Measurements from ENCODE around the gene PRAMEF13.
"Not testable (repeated sequence)": the region's sequence is repeated elsewhere in the genome, so short reads cannot be mapped to it uniquely, and the experiment has no call there.

PRAMEF13 gene

DNA sequence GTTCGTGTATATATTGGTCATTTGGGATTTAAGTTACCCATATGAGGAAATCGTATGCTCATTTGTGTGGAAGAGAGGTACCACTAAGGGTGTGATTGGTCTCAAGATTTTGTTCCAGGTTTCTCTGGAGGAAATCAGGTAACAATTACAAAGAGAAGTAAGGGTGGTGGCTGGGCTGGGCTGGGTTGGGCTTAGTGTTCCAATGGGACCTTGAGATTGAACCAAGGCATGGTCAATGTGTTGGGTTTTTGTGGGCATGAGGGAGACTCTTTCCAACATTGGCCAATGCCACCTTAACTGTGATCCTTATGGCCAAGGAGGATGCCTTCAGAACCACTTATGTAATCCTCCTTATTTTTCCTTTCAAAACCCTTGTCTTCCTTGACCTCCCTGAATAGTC is 29.4 kb upstream of the PRAMEF13 start:
- not testable (repeated sequence) for H3K4me3 ChIP-seq (ENCODE audit: low read depth in 1 of 2, low read length in 2 of 2); H3K9ac ChIP-seq (ENCODE audit: low read depth in 1 of 2, low read length in 2 of 2); H3K9me3 ChIP-seq (ENCODE audit: control insufficient read depth in 1 of 2, low read length in 2 of 2); H3K27me3 ChIP-seq (ENCODE audit: control insufficient read depth in 1 of 2, insufficient read depth in 2 of 2, low read length in 2 of 2); H3K36me3 ChIP-seq (ENCODE audit: control insufficient read depth in 1 of 2, insufficient read depth in 2 of 2, low read length in 2 of 2); H3K4me1 ChIP-seq (ENCODE audit: control insufficient read depth in 1 of 2, insufficient read depth in 2 of 2, low read length in 2 of 2); H3K27ac ChIP-seq (ENCODE audit: low read depth, low read length)

DNA sequence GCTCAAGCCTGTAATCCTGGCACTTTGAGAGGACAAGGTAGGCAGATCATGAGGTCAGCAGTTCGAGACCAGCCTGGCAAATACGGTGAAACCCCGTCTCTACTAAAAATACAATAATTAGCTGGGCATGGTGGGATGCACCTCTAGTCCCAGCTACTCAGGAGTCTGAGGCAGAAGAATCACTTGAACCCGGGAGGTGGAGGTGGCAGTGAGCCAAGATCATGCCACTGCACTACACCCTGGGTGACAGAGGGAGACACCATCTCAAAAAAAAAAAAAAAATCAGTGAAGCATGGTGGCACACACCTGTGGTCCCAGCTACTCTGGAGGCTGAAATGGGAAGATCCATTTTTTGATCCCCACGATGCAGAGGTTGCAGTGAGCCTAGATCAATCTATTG is 28.9 kb upstream of the PRAMEF13 start:
- H3K27me3 ChIP-seq (ENCODE audit: control insufficient read depth in 1 of 2, insufficient read depth in 2 of 2, low read length in 2 of 2); H3K4me1 ChIP-seq (ENCODE audit: control insufficient read depth in 1 of 2, insufficient read depth in 2 of 2, low read length in 2 of 2); H3K27ac ChIP-seq (ENCODE audit: low read depth, low read length); H3K4me3 ChIP-seq (ENCODE audit: low read depth in 1 of 2, low read length in 2 of 2); H3K36me3 ChIP-seq (ENCODE audit: control insufficient read depth in 1 of 2, insufficient read depth in 2 of 2, low read length in 2 of 2); H3K9me3 ChIP-seq (ENCODE audit: control insufficient read depth in 1 of 2, low read length in 2 of 2); H3K9ac ChIP-seq (ENCODE audit: low read depth in 1 of 2, low read length in 2 of 2): not testable (repeated sequence)

DNA sequence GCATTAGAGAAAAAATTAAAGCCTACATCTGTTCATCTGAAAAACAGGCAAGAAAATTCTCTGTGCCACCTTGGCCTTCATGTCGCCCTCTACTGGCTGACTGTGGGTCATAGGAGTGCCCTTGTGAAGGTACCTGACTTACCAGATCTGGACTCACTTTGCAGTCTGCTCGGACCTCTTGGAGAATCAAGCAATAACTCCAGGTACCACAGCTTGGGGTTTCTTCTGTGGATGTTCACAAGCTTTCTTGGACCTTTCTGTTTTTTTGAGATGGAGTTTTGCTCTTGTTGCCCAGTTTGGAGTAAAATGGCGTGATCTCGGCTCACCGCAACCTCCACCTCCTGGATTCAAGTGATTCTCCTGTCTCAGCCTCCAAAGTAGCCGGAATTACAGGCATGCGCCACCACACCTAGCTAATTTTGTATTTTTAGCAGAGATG is 27.2 kb upstream of the PRAMEF13 start:
- Histone ChIP-seq H3K36me3 (ENCODE audit: control insufficient read depth in 1 of 2, insufficient read depth in 2 of 2, low read length in 2 of 2) (no peaks in the 10 kb centered on the region), H3K9me3 (ENCODE audit: control insufficient read depth in 1 of 2, low read length in 2 of 2) (no peaks in the 10 kb centered on the region), H3K4me1 (ENCODE audit: control insufficient read depth in 1 of 2, insufficient read depth in 2 of 2, low read length in 2 of 2) (no peaks in the 10 kb centered on the region), H3K27me3 (ENCODE audit: control insufficient read depth in 1 of 2, insufficient read depth in 2 of 2, low read length in 2 of 2) (no peaks in the 10 kb centered on the region), H3K9ac (ENCODE audit: low read depth in 1 of 2, low read length in 2 of 2) (no peak overlapping the region), H3K4me3 (ENCODE audit: low read depth in 1 of 2, low read length in 2 of 2) (no peak overlapping the region), H3K27ac (ENCODE audit: low read depth, low read length) (no peak overlapping the region)

DNA sequence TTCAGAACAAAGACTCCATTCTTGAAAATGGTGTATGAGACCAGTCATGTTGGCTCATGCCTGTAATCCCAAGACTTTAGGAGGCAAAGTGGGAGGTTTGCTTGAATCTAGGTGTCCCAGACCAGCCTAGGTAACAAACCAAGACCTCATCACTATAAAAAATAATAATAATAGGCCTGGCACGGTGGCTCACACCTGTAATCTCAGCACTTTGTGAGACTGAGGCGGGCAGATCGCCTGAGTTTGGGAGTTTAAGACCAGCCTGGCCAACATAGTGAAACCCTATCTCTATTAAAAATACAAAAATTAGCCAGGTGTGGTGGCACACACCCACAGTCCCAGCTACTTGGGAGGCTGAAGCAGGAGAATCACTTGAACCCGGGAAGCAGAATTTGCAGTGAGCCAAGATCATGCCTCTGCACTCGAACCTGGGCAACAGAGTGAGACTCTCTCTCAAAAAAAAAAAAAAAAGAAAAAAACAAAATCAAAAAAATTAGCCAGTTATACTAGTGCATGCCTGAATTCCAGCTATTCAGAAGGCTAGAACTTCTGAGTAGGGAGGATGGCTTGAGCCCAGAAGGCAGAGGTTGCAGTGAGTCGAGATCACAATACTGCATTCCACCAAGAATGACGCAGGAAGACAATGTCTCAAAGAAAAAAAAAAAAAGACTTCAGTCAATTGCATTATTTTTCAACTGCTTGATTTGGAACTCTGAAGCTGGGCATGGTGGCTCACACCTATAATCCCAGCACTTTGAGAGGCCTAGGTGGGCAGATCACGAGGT is 26.3 kb upstream of the PRAMEF13 start:
- H3K4me1 ChIP-seq (ENCODE audit: control insufficient read depth in 1 of 2, insufficient read depth in 2 of 2, low read length in 2 of 2); H3K36me3 ChIP-seq (ENCODE audit: control insufficient read depth in 1 of 2, insufficient read depth in 2 of 2, low read length in 2 of 2); H3K9me3 ChIP-seq (ENCODE audit: control insufficient read depth in 1 of 2, low read length in 2 of 2); H3K4me3 ChIP-seq (ENCODE audit: low read depth in 1 of 2, low read length in 2 of 2); H3K27me3 ChIP-seq (ENCODE audit: control insufficient read depth in 1 of 2, insufficient read depth in 2 of 2, low read length in 2 of 2); H3K9ac ChIP-seq (ENCODE audit: low read depth in 1 of 2, low read length in 2 of 2); H3K27ac ChIP-seq (ENCODE audit: low read depth, low read length): not testable (repeated sequence)

DNA sequence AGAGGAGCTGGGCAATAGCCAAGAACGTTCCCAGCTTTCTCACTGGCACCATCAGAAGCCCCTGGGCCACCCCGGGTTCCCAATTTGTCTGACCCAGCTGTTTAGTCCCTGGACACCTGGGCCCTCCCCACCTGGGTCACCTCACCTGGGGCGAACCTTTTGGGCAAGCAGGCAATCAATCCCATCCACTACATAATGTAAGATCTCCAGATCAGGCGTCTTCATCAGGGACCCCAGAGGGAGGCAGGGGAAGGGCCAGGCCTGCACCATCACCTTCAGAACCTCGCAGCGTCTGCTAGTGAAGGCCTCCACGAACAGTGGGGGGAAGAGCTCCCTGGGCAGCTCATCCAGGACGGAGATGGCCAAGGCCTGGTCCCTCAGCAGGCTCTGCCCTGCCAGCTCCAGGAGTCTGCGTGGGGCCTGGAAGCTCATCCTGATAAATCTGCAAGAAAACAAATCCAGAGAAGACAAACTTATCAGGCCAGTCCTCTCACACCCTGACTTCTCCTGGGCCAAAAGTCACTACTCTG is 24.5 kb upstream of the PRAMEF13 start, which contains the start of gene PRAMEF18:
PRAMEF18 (minus strand) TSS at position 480 of the 530 bp plus-strand sequence; CDS start at position 432, 48 bp downstream.
- H3K36me3 ChIP-seq (ENCODE audit: control insufficient read depth in 1 of 2, insufficient read depth in 2 of 2, low read length in 2 of 2); H3K4me3 ChIP-seq (ENCODE audit: low read depth in 1 of 2, low read length in 2 of 2); H3K27ac ChIP-seq (ENCODE audit: low read depth, low read length); H3K27me3 ChIP-seq (ENCODE audit: control insufficient read depth in 1 of 2, insufficient read depth in 2 of 2, low read length in 2 of 2); H3K9ac ChIP-seq (ENCODE audit: low read depth in 1 of 2, low read length in 2 of 2); H3K9me3 ChIP-seq (ENCODE audit: control insufficient read depth in 1 of 2, low read length in 2 of 2); H3K4me1 ChIP-seq (ENCODE audit: control insufficient read depth in 1 of 2, insufficient read depth in 2 of 2, low read length in 2 of 2): not testable (repeated sequence)

DNA sequence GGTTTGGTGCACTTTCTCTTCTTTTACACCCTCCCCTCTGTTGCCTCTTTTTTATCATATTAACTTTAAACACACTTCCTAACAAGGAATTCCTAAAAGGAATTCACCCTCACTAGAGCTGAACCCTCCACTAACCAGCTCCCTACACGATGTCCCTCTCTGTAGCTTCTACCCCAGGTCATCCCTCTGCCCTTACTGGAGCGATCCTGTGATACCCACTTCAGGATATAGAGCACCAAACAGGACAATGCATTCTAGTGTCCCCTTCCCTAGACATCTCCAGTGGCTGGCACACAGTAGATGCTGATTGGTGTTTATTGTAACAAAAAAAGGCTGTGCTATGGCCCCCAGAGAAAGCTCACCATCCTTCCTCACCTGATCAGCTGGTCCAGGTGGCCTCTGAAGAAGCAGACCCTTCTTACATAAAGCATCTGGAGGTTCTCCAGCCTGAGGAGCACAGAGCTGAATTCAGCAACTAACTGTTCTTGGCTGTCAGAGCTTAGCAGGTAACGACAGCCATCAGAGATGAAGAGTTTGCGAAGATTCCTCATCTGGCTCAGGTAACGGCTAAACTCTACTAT is 23.4 kb upstream of the PRAMEF13 start:
- Histone ChIP-seq H3K4me1 (ENCODE audit: control insufficient read depth in 1 of 2, insufficient read depth in 2 of 2, low read length in 2 of 2) (no peaks in the 10 kb centered on the region), H3K4me3 (ENCODE audit: low read depth in 1 of 2, low read length in 2 of 2) (no peak overlapping the region), H3K36me3 (ENCODE audit: control insufficient read depth in 1 of 2, insufficient read depth in 2 of 2, low read length in 2 of 2) (no peaks in the 10 kb centered on the region), H3K9me3 (ENCODE audit: control insufficient read depth in 1 of 2, low read length in 2 of 2) (no peaks in the 10 kb centered on the region), H3K9ac (ENCODE audit: low read depth in 1 of 2, low read length in 2 of 2) (no peak overlapping the region), H3K27ac (ENCODE audit: low read depth, low read length) (no peak overlapping the region), H3K27me3 (ENCODE audit: control insufficient read depth in 1 of 2, insufficient read depth in 2 of 2, low read length in 2 of 2) (no peaks in the 10 kb centered on the region)

DNA sequence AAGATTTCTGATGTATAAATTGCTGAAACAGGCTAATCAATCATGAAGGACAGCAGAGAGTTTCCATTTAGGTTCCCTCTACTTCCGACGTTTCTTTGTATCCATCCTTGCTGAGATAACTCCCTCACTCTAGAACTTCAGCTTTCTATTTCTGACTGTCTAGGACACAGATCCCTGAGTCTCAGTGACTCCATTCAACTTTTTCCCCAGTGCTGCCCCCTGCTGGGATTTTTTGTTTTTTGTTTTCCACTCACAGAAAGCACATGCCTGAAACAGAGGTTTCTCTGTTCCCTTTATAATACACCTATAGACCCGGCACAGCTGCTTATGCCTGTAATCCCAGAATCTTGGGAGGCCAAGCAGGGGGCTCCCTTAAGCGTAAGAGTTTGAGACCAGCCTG is 21.6 kb upstream of the PRAMEF13 start:
- not testable (repeated sequence) for H3K36me3 ChIP-seq (ENCODE audit: control insufficient read depth in 1 of 2, insufficient read depth in 2 of 2, low read length in 2 of 2); H3K27ac ChIP-seq (ENCODE audit: low read depth, low read length); H3K4me1 ChIP-seq (ENCODE audit: control insufficient read depth in 1 of 2, insufficient read depth in 2 of 2, low read length in 2 of 2); H3K9me3 ChIP-seq (ENCODE audit: control insufficient read depth in 1 of 2, low read length in 2 of 2); H3K27me3 ChIP-seq (ENCODE audit: control insufficient read depth in 1 of 2, insufficient read depth in 2 of 2, low read length in 2 of 2); H3K9ac ChIP-seq (ENCODE audit: low read depth in 1 of 2, low read length in 2 of 2); H3K4me3 ChIP-seq (ENCODE audit: low read depth in 1 of 2, low read length in 2 of 2)

DNA sequence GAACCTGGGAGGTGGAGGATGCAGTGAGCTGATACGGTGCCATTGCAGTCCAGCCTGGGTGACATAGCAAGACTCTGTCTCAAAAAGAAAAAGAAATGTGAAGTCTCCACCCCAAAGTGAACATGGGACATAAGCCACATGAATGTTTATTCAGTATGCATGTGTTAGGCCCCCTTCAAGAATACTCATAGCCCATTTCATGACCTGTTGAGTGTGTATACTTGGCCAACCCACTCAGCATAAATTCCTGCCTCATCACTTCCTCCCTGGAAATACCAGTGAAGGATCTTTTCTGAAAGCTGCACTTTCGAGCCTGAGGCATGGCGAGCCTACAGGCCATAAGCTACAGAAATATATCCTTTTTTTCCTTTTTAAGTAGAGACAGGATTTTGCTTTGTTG is 18.0 kb upstream of the PRAMEF13 start:
- not testable (repeated sequence) for H3K4me3 ChIP-seq (ENCODE audit: low read depth in 1 of 2, low read length in 2 of 2); H3K9ac ChIP-seq (ENCODE audit: low read depth in 1 of 2, low read length in 2 of 2); H3K4me1 ChIP-seq (ENCODE audit: control insufficient read depth in 1 of 2, insufficient read depth in 2 of 2, low read length in 2 of 2); H3K27ac ChIP-seq (ENCODE audit: low read depth, low read length); H3K9me3 ChIP-seq (ENCODE audit: control insufficient read depth in 1 of 2, low read length in 2 of 2); H3K27me3 ChIP-seq (ENCODE audit: control insufficient read depth in 1 of 2, insufficient read depth in 2 of 2, low read length in 2 of 2); H3K36me3 ChIP-seq (ENCODE audit: control insufficient read depth in 1 of 2, insufficient read depth in 2 of 2, low read length in 2 of 2)

DNA sequence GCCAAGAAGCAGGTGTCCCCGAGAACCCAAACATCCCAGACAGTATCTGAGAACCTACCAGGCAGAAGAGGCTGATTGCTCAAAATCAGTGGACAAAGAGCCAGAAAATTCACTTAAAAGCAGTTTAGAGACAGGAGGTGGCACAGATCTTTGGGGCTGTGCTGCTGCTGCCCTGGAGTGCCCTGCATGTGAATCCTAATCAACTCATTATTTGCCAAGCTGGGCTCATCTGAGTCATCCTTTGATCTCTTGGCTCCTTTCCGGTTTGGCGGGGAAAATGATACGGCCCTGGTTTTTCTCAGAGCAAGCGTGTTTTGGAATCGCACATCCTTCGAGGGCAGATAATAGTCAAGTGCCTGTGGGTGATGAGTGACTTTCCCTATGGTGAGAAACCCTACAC is 15.4 kb upstream of the PRAMEF13 start:
- not testable (repeated sequence) for H3K36me3 ChIP-seq (ENCODE audit: control insufficient read depth in 1 of 2, insufficient read depth in 2 of 2, low read length in 2 of 2); H3K27me3 ChIP-seq (ENCODE audit: control insufficient read depth in 1 of 2, insufficient read depth in 2 of 2, low read length in 2 of 2); H3K9ac ChIP-seq (ENCODE audit: low read depth in 1 of 2, low read length in 2 of 2); H3K9me3 ChIP-seq (ENCODE audit: control insufficient read depth in 1 of 2, low read length in 2 of 2); H3K4me1 ChIP-seq (ENCODE audit: control insufficient read depth in 1 of 2, insufficient read depth in 2 of 2, low read length in 2 of 2); H3K4me3 ChIP-seq (ENCODE audit: low read depth in 1 of 2, low read length in 2 of 2); H3K27ac ChIP-seq (ENCODE audit: low read depth, low read length)

DNA sequence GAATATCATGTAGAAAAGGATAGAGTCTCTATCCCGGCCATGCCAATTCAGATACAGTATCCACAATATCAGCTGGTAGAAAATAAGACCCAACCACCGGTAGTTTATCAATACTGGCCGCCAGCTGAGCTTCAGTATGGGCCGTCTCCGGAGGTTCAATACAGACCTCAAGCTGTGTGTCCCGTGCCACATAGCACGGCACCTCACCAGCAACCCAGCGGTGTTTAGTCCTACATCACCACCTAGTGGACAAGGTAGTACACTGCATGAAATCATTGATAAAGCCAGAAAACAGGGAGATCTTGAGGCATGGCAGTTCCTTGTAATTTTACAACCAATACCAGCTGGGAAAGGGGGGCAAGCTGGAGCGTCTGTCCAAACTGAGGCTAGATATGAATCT is 7.5 kb upstream of the PRAMEF13 start:
- not testable (repeated sequence) for H3K27ac ChIP-seq (ENCODE audit: low read depth, low read length); H3K36me3 ChIP-seq (ENCODE audit: control insufficient read depth in 1 of 2, insufficient read depth in 2 of 2, low read length in 2 of 2); H3K27me3 ChIP-seq (ENCODE audit: control insufficient read depth in 1 of 2, insufficient read depth in 2 of 2, low read length in 2 of 2); H3K4me3 ChIP-seq (ENCODE audit: low read depth in 1 of 2, low read length in 2 of 2); H3K4me1 ChIP-seq (ENCODE audit: control insufficient read depth in 1 of 2, insufficient read depth in 2 of 2, low read length in 2 of 2); H3K9ac ChIP-seq (ENCODE audit: low read depth in 1 of 2, low read length in 2 of 2); H3K9me3 ChIP-seq (ENCODE audit: control insufficient read depth in 1 of 2, low read length in 2 of 2)
